Measurements from ENCODE around the gene SAMD13.

Gene SAMD13

GRCh38 chr1:84366786-84367185 is 65.3 kb downstream of the SAMD13 start:
- ATAC-seq, result no peak
- Mint-ChIP-seq H3K4me1 (peaks cover 23% of the 10 kb centered on the region), H3K27ac (no peak overlapping the region), H3K9me3 (no peaks in the 10 kb centered on the region), H3K4me3 (no peak overlapping the region), H3K27me3 (no peaks in the 10 kb centered on the region)
- DNase-seq, result no peak

GRCh38 chr1:84367219-84367618 is 65.7 kb downstream of the SAMD13 start:
- no peak for DNase-seq
- Mint-ChIP-seq H3K9me3 (no peaks in the 10 kb centered on the region), H3K27me3 (no peaks in the 10 kb centered on the region), H3K4me3 (no peak overlapping the region), H3K27ac (no peak overlapping the region), H3K4me1 (peaks cover 23% of the 10 kb centered on the region)
- ATAC-seq, result no peak

- Mint-ChIP-seq H3K4me3 (no peak overlapping the region), H3K27me3 (no peaks in the 10 kb centered on the region), H3K27ac (no peak overlapping the region), H3K9me3 (no peaks in the 10 kb centered on the region), H3K4me1 (peaks cover 14% of the 10 kb centered on the region)
- DNase-seq (no peak), ATAC-seq (no peak)
Observed at GRCh38 chr1:84368441-84368840, 66.9 kb downstream of the SAMD13 start.

- no peak for ATAC-seq
- Mint-ChIP-seq H3K4me3 (no peak overlapping the region), H3K4me1 (peaks cover 12% of the 10 kb centered on the region), H3K9me3 (no peaks in the 10 kb centered on the region), H3K27ac (no peak overlapping the region), H3K27me3 (no peaks in the 10 kb centered on the region)
- DNase-seq, result no peak
Observed at GRCh38 chr1:84370266-84370665, 68.8 kb downstream of the SAMD13 start.

- Mint-ChIP-seq H3K9me3 (no peaks in the 10 kb centered on the region), H3K27ac (no peak overlapping the region), H3K4me1 (peaks cover 5% of the 10 kb centered on the region), H3K27me3 (no peaks in the 10 kb centered on the region), H3K4me3 (no peak overlapping the region)
- DNase-seq (no peak), ATAC-seq (no peak)
Observed at GRCh38 chr1:84370831-84371394, 69.4 kb downstream of the SAMD13 start.

- ATAC-seq (no peak), DNase-seq (no peak)
- no peaks in the 10 kb centered on the region for H3K27me3 Mint-ChIP-seq
- no peaks in the 10 kb centered on the region for H3K9me3 Mint-ChIP-seq
- H3K27ac Mint-ChIP-seq, result peak overlapping the region in 1 of 2 donors; percentile 71
- no peaks in the 10 kb centered on the region for H3K4me1 Mint-ChIP-seq
- H3K4me3 Mint-ChIP-seq, result no peak overlapping the region
Observed at GRCh38 chr1:84373436-84374141, 72.1 kb downstream of the SAMD13 start.

- H3K9me3 Mint-ChIP-seq, result no peaks in the 10 kb centered on the region
- no peak for DNase-seq
- no peaks in the 10 kb centered on the region for H3K27me3 Mint-ChIP-seq
- no peak overlapping the region for H3K27ac Mint-ChIP-seq
- H3K4me1 Mint-ChIP-seq, result no peaks in the 10 kb centered on the region
- no peak overlapping the region for H3K4me3 Mint-ChIP-seq
- no peak for ATAC-seq
Observed at GRCh38 chr1:84374991-84375696, 73.6 kb downstream of the SAMD13 start.

GRCh38 chr1:84376000-84376910 is 74.7 kb downstream of the SAMD13 start:
- H3K27me3 Mint-ChIP-seq, result no peaks in the 10 kb centered on the region
- H3K27ac Mint-ChIP-seq, result no peak overlapping the region
- no peaks in the 10 kb centered on the region for H3K9me3 Mint-ChIP-seq
- DNase-seq, result no peak
- no peak for ATAC-seq
- H3K4me1 Mint-ChIP-seq, result no peaks in the 10 kb centered on the region
- no peak overlapping the region for H3K4me3 Mint-ChIP-seq

- Mint-ChIP-seq H3K4me3 (no peak overlapping the region), H3K27ac (no peak overlapping the region), H3K27me3 (no peaks in the 10 kb centered on the region), H3K9me3 (no peaks in the 10 kb centered on the region), H3K4me1 (no peaks in the 10 kb centered on the region)
- no peak for ATAC-seq
- no peak for DNase-seq
Observed at GRCh38 chr1:84377480-84378095, 76.1 kb downstream of the SAMD13 start.

- Mint-ChIP-seq H3K27ac (no peak overlapping the region), H3K27me3 (no peaks in the 10 kb centered on the region), H3K4me3 (no peak overlapping the region), H3K4me1 (no peaks in the 10 kb centered on the region), H3K9me3 (no peaks in the 10 kb centered on the region)
- no peak for DNase-seq
- ATAC-seq, result no peak
Observed at GRCh38 chr1:84379138-84379916, 77.8 kb downstream of the SAMD13 start.

- Mint-ChIP-seq H3K4me1 (no peaks in the 10 kb centered on the region), H3K9me3 (no peaks in the 10 kb centered on the region), H3K27ac (no peak overlapping the region), H3K4me3 (no peak overlapping the region), H3K27me3 (no peaks in the 10 kb centered on the region)
- DNase-seq (no peak), ATAC-seq (no peak)
Observed at GRCh38 chr1:84379917-84380180, 78.3 kb downstream of the SAMD13 start.

- H3K9me3 Mint-ChIP-seq, result no peaks in the 10 kb centered on the region
Observed at GRCh38 chr1:84382127-84382526, 80.6 kb downstream of the SAMD13 start.

GRCh38 chr1:84385347-84385746 is 83.8 kb downstream of the SAMD13 start:
- Mint-ChIP-seq H3K27ac (peak overlapping the region in 1 of 2 donors; percentile 24), H3K4me1 (no peaks in the 10 kb centered on the region), H3K4me3 (no peak overlapping the region), H3K9me3 (no peaks in the 10 kb centered on the region), H3K27me3 (no peaks in the 10 kb centered on the region)
- ATAC-seq (no peak), DNase-seq (no peak)

More at GRCh38 chr1:84382127-84382526, 80.6 kb downstream of the SAMD13 start:
- H3K27ac Mint-ChIP-seq, result no peak overlapping the region
- DNase-seq (no peak), ATAC-seq (no peak)
- H3K4me3 Mint-ChIP-seq, result no peak overlapping the region
- H3K27me3 Mint-ChIP-seq, result no peaks in the 10 kb centered on the region
- H3K4me1 Mint-ChIP-seq, result no peaks in the 10 kb centered on the region

- no peaks in the 10 kb centered on the region for H3K9me3 Mint-ChIP-seq
- H3K4me1 Mint-ChIP-seq, result no peaks in the 10 kb centered on the region
- no peaks in the 10 kb centered on the region for H3K27me3 Mint-ChIP-seq
- no peak overlapping the region for H3K4me3 Mint-ChIP-seq
- H3K27ac Mint-ChIP-seq, result no peak overlapping the region
- no peak for DNase-seq
- ATAC-seq, result no peak
Observed at GRCh38 chr1:84386716-84387479, 85.4 kb downstream of the SAMD13 start.

Measured in stimulated activated naive CD8-positive, alpha-beta T cell treated with anti-CD3 and anti-CD28 coated beads, Interleukin-15, amount 100 ng/mL, for 72 hours (primary cell).